Measurements from ENCODE around the gene DNAJB8. TPM values are rescaled to one million over a fixed set of nuclear protein-coding genes. Genes with fewer than 3 reads are reported as not detected.
A peak's percentile ranks its signal among the peaks of the same experiment; 100 is the strongest.

DNAJB8 gene
- total RNA-seq, 4 donors from 2014 or later: not detected

DNA sequence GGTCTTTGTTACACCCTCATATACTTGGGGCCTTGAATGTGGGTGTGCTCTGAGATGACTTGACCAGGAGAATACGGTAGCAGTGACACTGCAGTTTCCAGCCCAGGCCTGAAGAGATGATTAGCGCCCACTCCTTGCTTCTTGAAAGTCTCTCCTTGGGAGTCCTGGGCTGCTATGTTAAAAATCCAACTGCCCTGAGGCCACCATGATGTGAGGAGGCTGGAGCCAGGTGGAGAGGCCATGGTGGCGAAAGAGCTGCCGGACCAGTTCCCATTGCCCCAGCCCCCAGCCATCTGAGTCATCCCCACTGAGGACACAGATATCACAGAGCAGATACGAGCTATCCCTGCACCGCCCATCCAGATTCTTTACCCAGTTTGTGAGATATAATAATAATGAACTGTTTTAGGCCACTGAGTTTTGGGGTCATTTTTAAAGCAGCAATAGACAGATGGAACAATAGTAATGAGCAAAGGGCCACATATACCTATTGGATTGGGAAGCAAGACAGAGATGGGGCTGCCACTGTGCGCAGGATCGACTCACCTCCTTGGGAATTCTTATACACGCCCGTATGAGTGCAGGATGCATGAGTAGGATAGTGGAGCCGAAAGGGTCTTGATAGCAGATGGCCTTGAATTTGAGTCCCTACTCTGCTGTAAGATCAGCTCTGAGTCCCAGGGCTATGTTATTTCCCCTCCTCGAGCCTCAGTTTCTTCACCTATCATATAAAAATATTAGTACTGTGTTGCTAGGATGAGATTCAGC is 38.5 kb upstream of the DNAJB8 start:
- intact Hi-C loops (cut with DNase I): no loop called here
- no peak for DNase-seq

DNA sequence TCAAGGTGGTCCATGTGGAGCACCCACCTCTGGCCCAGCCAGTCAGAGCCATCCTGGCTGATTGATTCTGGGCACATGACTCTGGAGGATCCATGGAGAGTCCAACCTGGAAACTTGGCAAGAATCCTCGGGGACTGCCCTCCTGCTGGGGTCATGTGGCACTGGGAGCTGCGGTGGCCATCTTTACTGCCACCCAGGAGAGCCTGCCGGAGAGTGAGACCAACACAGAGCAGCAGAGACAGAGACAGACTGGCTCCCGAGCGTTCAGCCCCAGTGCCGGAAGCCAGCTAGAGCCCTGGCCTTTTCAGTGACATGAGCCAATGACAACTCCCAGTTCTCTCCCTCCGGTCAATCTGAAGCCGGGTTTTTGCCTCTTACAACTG is 37.8 kb upstream of the DNAJB8 start:
- H3K27me3 ChIP-seq: no peaks in the 10 kb centered on the region
- TF ChIP-seq POLR2A (IDR thresholded peaks at IDR 0.05): no peak
- TF ChIP-seq, protein P1, sequence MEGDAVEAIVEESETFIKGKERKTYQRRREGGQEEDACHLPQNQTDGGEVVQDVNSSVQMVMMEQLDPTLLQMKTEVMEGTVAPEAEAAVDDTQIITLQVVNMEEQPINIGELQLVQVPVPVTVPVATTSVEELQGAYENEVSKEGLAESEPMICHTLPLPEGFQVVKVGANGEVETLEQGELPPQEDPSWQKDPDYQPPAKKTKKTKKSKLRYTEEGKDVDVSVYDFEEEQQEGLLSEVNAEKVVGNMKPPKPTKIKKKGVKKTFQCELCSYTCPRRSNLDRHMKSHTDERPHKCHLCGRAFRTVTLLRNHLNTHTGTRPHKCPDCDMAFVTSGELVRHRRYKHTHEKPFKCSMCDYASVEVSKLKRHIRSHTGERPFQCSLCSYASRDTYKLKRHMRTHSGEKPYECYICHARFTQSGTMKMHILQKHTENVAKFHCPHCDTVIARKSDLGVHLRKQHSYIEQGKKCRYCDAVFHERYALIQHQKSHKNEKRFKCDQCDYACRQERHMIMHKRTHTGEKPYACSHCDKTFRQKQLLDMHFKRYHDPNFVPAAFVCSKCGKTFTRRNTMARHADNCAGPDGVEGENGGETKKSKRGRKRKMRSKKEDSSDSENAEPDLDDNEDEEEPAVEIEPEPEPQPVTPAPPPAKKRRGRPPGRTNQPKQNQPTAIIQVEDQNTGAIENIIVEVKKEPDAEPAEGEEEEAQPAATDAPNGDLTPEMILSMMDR (IDR thresholded peaks at IDR 0.05): no peak
- H3K4me3 ChIP-seq (replicated peaks in 1 of 3): no peak overlapping the region
- H3K9me3 ChIP-seq: no peaks in the 10 kb centered on the region
- DNase-seq: no peak
- WGBS, 2 donors: 92 to 93% methylated on average over 3 to 7 of the region's 8 CpGs
- intact Hi-C loops (cut with DNase I): no loop called here
- H3K27ac ChIP-seq: no peak overlapping the region
- no peaks in the 10 kb centered on the region for H3K36me3 ChIP-seq
- no peaks in the 10 kb centered on the region for H3K4me1 ChIP-seq

More for the DNA sequence above, 38.5 kb upstream of the DNAJB8 start:
- no peak overlapping the region for H3K4me3 ChIP-seq (replicated peaks in 1 of 3)
- WGBS, 2 donors: 95% methylated on average over 11 to 12 of the region's 12 CpGs
- H3K9me3 ChIP-seq: no peaks in the 10 kb centered on the region
- H3K4me1 ChIP-seq: no peaks in the 10 kb centered on the region
- H3K27ac ChIP-seq: no peak overlapping the region
- TF ChIP-seq POLR2A (IDR thresholded peaks at IDR 0.05): no peak
- TF ChIP-seq, protein P1 (IDR thresholded peaks at IDR 0.05): no peak
- H3K27me3 ChIP-seq: no peaks in the 10 kb centered on the region
- H3K36me3 ChIP-seq: no peaks in the 10 kb centered on the region

DNA sequence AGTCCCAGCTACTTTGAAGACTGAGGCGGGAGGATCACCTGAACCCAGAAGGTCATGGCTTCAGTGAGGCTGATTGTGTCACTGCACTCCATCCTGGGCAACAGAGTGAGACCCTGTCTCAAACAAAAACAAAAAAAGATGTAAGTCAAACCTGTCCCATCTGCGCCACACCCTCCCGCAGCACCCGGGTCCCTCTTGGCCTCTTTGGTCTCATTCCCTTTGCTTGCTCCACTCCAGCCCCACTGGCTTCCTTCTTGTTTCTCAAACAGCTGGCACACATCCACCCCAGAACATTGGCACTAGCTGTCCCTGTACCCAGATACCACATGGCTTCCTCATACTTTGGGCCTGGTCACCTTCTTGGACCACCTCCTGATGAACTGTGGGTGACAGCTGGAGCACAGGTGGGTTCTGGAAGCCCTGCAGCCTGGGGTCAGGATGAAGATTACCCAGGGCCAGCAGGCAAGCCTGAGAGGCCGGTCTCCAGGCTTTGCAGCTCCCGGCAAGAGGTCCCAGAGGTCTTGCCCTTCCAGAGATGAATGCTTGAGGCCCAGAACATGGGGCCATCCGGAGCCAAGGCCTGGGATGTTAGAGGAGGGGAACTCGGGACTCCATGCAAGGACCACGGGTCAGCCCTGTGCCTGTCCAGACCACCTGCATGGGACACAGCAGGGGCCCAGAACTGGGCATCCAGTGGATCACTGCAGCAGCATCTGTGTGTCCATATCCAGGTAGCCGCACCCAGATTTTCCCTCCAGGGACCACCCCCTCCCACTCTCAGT is 37.3 kb upstream of the DNAJB8 start:
- no peak for TF ChIP-seq POLR2A (IDR thresholded peaks at IDR 0.05)
- DNase-seq: no peak
- Histone ChIP-seq H3K4me3 (replicated peaks in 1 of 3) (no peak overlapping the region), H3K9me3 (no peaks in the 10 kb centered on the region), H3K4me1 (no peaks in the 10 kb centered on the region), H3K36me3 (no peaks in the 10 kb centered on the region), H3K27me3 (no peaks in the 10 kb centered on the region), H3K27ac (no peak overlapping the region)
- intact Hi-C loops (cut with DNase I): no loop called here
- 91 to 95% methylated on average over 4 to 6 of the region's 10 CpGs for WGBS, 2 donors

DNA sequence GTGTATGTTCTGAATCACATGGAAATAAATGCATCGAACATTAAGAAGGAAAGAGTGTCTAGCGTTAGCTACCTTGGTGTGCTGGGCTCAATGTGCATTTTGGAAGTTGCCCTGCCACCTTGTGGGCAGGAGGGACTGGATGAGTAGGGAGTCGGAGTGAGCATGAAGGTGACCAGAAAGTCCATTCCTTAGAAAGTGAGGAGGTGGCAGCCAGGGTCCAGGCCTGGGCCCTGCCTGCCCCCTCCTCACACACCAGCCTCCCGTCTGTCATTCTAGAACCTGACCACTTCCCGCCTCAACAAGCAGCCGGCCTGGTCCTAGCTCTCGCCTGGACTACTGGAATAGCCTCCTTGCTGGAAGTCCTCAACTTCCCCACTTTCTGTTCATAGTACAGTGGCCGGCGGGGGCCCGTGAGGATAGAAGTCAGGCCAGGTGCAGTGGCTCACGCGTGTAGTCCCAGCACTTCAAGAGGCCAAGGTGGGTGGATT is 36.5 kb upstream of the DNAJB8 start:
- peaks cover 0 to under 1% of the 10 kb centered on the region in 2 donors for H3K4me1 ChIP-seq
- H3K27me3 ChIP-seq: no peaks in the 10 kb centered on the region
- intact Hi-C loops (cut with DNase I): no loop called here
- TF ChIP-seq POLR2A (IDR thresholded peaks at IDR 0.05): no peak
- TF ChIP-seq, protein P1 (IDR thresholded peaks at IDR 0.05): peak in 1 of 6 experiments; percentile 22
- no peaks in the 10 kb centered on the region for H3K36me3 ChIP-seq
- DNase-seq: peak in 1 of 2 donors; percentile 21
- no peak overlapping the region for H3K27ac ChIP-seq
- H3K9me3 ChIP-seq: no peaks in the 10 kb centered on the region
- 78 to 88% methylated on average over 12 of the region's 12 CpGs for WGBS, 2 donors
- no peak overlapping the region for H3K4me3 ChIP-seq (replicated peaks in 1 of 3)

DNA sequence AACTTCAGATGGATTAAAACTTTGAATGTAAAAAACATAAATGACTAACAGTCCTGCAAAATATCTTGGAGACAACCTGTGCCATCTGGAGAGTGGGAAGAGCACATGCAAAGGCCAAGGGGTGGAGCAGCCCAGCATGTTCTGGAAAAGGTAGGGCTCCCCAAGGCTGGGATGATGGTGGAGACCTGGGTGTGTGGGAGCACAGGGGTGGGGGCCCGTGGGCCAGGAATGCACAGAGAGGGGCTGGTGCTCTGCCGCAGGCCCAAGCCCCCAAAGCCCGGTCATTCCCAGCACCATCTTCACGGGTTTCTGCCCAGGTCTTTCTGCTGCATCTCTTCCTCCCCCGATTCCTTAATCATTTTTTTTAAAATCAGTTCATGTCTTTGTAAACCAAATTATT is 36.0 kb upstream of the DNAJB8 start:
- Histone ChIP-seq H3K27me3 (no peaks in the 10 kb centered on the region), H3K27ac (no peak overlapping the region), H3K4me3 (replicated peaks in 1 of 3) (no peak overlapping the region), H3K4me1 (peaks cover 0 to 5% of the 10 kb centered on the region in 2 donors), H3K9me3 (no peaks in the 10 kb centered on the region), H3K36me3 (no peaks in the 10 kb centered on the region)
- TF ChIP-seq POLR2A (IDR thresholded peaks at IDR 0.05): no peak
- TF ChIP-seq, protein P1 (IDR thresholded peaks at IDR 0.05): no peak
- no peak for DNase-seq
- 87 to 90% methylated on average over 5 of the region's 5 CpGs for WGBS, 2 donors
- intact Hi-C loops (cut with DNase I): no loop called here
